ENCODE data around the gene MESD.

DNA sequence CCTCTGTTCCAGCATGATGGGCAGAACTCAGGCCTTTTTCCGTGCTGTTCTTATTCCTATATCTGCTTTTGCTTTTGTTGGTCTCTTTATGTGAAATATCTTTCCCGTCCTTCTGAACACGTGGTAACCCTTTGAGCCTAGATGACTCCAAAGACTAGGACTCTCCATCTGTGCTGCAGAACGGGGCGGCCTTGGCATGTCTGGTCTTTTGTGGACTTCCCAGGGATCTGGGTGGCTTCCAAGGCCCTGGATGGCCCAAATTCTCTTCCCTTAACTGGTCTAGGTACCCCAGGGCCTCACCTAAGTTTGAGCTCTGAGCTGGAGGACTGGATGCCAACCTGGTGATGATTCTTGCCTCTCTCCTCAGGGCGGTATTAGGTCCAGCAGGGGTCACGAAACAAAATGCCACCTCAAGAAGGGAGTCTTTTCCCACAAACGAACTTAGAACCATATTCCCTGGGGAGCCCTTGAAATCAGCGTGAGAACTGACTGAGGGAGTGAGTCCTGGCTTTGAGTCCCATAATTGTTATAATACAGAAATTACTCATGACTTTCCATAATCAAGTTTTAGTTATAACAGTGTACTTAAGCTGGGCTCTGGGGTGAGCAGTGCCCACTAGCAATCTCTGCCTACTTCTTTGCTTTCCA lies 25.0 kb upstream of the MESD start:
- TF ChIP-seq, protein P1, sequence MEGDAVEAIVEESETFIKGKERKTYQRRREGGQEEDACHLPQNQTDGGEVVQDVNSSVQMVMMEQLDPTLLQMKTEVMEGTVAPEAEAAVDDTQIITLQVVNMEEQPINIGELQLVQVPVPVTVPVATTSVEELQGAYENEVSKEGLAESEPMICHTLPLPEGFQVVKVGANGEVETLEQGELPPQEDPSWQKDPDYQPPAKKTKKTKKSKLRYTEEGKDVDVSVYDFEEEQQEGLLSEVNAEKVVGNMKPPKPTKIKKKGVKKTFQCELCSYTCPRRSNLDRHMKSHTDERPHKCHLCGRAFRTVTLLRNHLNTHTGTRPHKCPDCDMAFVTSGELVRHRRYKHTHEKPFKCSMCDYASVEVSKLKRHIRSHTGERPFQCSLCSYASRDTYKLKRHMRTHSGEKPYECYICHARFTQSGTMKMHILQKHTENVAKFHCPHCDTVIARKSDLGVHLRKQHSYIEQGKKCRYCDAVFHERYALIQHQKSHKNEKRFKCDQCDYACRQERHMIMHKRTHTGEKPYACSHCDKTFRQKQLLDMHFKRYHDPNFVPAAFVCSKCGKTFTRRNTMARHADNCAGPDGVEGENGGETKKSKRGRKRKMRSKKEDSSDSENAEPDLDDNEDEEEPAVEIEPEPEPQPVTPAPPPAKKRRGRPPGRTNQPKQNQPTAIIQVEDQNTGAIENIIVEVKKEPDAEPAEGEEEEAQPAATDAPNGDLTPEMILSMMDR (IDR thresholded peaks at IDR 0.05; ENCODE audit: poor library complexity, severe bottlenecking), result no peak
- no peak for TF ChIP-seq EP300 (conservative IDR thresholded peaks at IDR 0.05; ENCODE audit: poor library complexity, severe bottlenecking)
- no peak for TF ChIP-seq TAF1 (IDR thresholded peaks at IDR 0.05; ENCODE audit: low read depth)
